HG02642 (cell line): Measurements from ENCODE around the gene ZNF749.

Source experiments
- ATAC-seq: cut with Tn5 transposase; IDR thresholded peaks from one replicate; pipeline ENCODE4 v1.9.1; 2021; ENCODE audit warnings: mild to moderate bottlenecking; ENCODE audit not compliant: unreplicated experiment, poor library complexity

Gene ZNF749

DNA sequence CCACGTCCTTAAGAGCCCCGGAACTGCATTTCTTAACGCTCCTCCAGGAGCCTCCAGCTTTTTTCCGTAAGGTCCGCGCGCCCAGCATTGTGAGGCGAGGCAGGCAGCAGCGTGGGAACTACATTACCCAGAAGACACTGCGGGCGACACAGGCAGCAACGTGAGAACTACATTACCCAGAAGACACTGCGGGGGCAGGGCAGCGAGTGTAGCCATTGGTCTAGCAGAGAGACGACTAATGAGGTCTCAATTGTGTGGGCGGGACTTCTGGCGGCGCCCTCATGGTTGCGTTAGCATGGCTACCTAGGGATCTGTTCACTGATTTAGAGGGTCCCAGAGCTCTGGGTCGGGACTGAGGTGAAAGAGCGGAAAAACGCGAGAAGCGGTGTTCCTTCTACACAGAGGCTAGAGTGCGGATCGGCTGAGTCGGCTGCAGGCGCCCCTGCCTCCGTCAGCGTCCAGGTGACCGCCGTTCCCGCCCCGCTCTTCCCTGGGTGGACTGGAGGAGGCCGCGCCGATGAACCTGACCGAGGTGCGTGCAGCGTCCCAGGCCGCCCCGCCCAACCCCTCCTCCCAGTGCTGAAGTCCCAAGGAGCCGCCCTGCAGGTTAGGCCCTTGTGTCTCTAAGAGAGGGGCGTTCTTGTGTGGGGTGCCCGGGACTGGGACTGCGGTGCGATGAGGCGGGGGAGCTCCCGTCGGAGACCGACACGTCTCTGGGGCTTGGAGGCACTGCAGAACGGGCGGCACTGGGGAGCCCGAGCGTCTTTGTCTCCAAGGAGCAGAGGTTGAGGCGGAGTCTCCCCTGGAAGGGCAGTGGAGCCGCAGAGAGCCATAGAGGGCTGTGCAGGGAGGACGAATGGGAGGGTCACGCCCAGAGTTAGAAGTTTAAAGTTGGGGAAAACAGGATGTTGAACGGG lies at the start of gene ZNF749:
Gene ZNF749 (plus strand): TSS at position 264 of the 917 bp plus-strand sequence. CDS start 254 bp downstream, at position 518.
- ATAC-seq: peak; percentile 97

DNA sequence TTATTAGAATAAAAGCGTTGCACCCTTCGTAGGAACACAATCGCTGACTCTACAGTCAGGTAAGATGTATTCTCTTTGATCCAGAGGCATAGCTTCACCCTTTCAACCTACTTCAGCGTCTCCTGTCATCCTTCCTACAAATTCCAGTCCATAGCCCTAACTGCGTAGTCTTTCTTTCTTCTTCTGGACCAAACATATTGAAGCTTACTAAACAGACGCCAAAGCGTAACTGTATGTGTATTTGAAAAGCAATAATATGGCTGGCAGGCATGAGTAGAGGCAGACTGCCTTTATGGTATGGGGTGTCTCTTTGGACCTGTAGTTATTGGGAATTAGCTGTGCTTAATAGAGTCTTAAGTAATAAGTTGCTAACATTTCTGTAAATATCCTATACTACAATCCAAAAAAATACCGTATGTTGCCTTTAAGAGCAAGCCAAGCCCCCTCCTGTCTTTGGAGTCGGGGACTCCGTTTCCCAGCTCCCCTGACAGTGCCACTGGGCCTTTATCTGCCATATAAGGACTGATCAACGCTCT lies 45.9 kb upstream of the ZNF749 start:
- no peak for ATAC-seq

DNA sequence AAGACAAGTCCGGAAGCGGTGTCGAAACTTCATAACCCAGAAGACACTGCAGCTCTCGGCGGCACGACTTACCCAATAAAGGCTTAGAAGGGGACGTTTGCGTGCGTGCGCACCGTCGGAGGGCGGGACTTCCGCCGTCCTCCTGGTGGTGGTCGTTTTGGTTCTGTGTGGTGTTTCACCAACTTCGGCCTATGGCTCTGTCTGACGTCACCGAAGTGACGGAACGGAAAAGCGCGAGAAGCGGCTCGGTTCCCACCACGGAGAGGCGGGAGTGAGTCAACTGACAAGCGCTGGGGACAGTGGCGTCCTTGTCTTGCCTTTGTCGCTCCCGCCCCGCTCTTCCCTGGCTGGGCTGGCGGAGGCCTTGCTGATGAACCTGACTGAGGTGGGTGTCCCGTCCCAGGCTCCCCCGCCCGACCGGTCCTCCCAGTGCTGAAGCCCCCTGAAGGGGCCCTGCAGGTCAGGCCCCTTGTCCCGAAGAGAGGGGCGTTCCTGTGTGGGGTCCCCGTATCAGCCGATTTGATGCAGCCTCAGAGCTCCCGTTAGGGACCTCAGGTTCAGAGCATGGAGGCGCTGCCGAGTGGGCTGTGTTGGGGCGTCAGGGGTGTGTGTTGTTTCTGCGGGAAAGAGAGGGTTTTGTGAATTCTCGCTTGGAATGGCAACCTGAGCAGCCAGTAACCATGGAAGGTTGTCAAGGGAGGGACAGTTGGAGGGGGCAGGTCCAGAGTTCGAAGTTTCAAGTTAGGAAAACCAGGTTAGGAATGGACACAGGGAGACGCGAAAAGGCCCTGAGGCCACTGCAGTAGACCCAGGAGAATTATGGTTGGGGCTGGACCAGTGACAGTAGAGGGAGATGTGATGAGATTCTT lies 45.2 kb upstream of the ZNF749 start, which contains the start of gene ZNF548:
Gene ZNF548 (plus strand): TSS at position 125 of the 869 bp plus-strand sequence. CDS start 246 bp downstream, at position 371.
- ATAC-seq: peak; percentile 98

DNA sequence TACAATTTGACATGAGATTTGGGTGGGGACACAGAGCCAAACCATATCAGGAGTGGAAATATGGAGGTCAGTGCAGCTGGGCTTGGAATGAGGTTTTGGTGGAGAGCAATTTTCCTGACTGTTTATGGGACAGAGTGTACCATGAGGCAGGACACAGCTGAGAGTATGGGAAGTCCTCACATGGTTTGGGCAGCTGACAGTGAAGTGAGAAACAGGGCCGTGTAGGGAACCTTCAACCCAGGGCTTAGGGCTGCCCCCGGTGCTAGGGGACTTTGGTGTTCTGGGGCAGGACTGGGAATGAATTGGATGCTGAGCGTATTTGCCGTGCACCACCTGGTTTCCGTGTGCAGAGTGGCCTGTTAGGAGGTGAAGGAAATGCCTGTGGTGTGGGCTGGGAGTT lies 39.4 kb upstream of the ZNF749 start:
- no peak for ATAC-seq

DNA sequence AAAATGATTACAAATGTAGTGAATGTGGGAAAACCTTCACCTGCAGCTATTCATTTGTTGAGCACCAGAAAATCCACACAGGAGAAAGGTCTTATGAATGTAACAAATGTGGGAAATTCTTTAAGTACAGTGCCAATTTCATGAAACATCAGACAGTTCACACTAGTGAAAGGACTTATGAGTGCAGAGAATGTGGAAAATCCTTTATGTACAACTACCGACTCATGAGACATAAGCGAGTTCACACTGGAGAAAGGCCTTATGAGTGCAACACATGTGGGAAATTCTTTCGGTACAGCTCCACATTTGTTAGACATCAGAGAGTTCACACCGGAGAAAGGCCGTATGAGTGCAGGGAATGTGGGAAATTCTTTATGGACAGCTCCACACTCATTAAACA lies 36.3 kb upstream of the ZNF749 start:
- ATAC-seq: no peak

DNA sequence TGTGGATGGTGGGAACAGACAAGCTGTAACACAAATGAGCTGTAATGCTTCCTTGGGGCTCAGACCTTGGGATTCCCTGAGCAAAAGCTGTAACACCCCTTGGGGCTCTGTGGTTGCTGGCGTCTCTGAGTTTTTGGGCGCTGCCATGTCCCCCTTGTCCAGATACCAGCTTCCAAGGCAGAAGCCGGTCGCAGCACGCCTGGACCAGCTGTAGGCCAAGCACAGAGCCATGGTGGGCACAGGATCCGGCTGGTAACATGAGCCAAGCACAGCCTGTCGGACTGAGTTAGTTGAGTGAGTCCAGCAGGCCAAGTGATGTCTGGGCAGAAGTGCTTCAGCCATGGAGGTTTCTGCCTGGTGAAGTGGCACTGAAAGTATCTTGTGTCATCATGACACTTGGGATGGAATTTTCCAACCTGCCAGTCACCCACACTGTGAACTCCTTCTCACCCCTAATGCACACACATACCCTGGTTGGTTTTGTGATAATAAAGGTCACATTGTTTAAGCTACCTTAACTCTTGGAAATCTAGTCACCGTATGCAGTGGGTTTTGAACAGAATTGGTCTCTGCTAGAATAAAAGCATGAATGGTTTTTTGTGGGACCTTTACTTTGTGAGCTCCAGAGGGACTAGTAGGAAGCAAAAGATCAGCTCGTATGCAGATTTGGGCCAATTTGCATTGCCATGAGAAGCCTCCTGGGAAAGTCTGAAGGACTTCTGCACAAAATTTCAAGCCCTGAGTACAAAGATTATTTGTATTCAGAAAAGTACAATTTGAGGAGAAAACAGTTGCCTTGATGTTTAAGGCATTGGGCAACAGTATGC lies 31.2 kb upstream of the ZNF749 start:
- ATAC-seq: no peak

DNA sequence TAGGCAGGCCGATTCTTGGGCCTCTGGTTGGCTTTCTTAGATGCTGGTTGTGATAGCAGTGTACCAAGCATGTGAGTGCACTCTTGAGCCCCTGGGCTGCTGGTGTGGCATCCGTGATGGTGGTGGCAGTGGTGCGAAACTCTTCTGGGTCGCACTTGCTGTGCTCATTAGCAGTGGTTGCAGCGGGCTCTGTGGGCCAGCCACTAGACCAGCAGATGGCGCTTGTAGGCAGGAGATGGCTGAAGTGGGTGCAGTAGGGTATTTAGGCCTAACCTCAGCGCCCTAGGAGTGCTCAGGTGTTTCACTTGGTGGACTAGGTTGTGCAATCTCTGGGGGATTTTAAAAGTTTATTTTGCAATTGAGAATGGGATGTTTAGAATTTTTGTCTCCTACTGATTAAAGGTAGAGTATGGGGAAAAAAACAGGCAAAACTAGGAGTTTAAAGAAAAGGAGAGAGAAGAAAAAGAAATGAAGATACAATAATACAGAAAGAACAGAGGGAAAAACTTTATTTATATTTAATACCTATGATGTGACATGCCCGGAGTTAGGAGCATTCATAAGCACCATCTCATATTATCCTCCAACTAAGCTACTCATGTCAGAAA lies 28.5 kb upstream of the ZNF749 start:
- ATAC-seq: no peak

DNA sequence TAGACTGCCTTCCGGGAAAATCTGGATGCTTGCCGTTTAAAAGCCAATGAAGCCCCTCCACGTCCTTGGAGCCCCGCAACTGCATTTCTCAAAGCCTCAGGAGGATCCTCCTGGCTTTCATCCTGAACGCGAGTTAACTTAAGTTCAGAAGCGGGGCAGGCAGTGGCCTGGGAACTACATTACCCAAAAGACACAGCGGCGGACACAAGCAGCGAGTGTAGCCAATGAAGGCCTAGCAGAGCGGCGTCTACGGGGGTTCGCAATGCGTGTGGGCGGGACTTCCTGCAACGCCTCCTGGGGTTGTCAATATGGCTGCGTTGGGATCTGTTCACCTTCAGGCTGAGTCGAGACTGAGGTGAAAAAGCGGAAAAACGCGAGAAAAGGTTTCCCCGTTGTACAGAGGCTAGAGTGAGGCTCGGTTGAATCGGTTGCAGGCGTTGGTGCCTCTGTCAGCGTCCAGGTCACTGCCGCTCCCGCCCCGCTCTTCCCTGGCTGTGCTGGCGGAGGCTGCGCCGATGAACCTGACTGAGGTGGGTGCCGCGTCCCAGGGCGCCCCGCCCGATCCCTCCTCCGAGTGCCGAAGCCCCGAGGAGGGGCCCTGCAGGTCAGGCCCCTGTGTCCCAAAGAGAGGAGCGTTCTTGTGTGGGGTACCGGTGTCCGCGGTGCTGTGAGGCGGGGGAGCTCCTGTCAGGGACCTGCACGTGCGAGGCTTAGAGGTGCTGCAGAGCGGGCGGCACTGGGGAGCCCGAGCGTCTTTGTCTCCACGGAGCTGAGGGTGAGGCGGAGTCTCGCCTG lies 24.1 kb upstream of the ZNF749 start, which contains the start of gene ZNF17:
Gene ZNF17 (plus strand): TSS at position 285 of the 795 bp plus-strand sequence. CDS start 2,455 bp downstream, outside the sequence.
- peak; percentile 99 for ATAC-seq

DNA sequence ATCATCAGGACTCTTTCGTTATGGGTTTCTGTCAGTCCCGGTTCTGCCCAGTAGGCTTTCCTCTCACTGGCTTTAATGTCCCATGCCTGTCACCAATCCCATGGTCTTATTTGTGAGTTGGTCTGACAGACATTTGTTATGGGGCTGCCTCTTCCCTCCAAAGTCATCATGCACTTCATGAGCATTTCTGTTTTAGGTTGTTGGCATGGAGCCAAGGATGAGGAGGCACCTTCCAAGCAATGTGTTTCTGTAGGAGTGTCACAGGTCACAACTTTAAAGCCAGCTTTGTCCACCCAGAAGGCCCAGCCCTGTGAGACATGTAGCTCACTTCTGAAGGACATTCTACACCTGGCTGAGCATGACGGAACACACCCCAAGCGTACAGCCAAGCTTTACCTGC lies 15.7 kb upstream of the ZNF749 start:
- no peak for ATAC-seq

DNA sequence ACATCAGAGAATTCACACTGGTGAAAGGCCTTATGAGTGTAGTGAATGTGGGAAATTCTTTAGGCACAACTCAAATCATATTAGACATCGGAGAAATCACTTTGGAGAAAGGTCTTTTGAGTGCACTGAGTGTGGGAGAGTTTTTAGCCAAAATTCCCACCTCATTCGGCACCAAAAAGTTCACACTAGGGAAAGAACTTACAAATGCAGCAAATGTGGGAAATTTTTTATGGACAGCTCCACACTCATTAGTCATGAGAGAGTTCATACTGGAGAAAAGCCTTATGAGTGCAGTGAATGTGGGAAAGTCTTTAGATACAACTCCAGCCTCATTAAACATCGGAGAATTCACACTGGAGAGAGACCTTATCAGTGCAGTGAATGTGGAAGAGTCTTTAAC lies 14.1 kb upstream of the ZNF749 start:
- ATAC-seq: no peak

DNA sequence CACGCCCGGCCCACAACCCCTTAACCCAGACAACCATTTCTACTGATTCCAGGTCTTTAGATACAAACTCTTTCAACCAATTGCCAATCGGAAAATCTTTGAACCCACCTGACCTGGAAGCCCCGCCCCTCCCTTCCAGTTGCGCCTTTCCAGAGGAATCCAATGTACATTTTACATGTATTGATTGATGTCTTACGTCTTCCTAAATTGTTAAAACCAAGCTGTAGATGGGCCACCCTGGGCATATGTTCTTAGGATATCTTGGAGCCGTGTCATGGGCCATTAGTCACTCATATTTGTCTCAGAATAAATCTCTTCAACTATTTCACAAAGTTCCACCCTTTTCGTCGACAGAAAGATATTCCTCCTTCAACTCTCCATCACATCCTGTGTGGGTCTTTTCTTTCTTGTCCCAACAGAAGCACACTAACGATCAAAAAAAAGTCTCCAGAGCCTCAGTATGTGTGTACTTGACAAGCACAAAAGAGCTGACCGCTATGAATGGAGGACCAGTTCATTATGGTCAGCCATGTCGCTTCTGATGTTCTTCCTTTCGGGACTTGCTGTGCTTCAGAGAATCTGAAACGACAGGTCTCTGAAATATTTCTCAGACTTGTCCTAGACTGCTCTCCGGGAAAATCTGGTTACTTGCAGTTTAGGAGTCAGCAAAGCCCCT lies 601 bp upstream of the ZNF749 start:
- peak; percentile 15 for ATAC-seq

DNA sequence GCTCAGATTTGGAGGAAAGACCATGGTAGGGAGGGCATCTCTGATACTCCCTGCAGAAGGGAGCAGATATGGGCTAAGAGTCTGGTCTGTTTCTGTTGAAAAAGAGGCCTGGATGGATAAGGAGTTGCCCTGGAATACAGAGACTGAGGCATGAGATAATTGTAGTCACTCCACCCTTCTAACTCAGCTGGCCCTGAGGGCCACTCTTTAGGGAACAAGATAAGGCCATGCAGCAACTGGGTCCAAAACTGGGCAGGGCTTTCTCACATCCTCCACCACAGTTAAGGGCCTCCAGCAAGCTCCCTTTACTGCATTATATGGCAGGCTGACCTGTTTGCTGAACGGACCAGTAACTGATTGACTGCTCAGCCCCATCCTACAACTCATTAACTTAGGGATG lies 1.3 kb downstream of the ZNF749 start:
- no peak for ATAC-seq

DNA sequence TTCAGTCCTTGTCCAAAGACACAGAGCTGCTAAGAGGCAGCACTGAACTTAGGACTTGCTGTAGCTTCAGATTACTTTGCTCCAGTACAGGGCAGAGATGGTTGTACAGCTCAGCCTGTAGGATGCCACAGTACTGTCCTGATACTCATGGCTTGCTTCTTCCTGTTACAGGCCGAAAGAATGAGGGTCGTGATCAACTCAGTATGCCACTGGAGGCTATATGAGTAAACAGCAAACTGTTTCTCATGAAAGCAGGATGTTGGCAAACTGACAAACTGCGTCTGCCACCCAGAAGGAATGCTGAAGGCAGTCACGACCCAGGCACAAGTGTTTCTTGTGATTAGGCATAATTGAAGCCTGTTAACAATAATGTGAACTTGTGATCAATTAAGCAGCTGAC lies 2.8 kb downstream of the ZNF749 start:
- no peak for ATAC-seq

DNA sequence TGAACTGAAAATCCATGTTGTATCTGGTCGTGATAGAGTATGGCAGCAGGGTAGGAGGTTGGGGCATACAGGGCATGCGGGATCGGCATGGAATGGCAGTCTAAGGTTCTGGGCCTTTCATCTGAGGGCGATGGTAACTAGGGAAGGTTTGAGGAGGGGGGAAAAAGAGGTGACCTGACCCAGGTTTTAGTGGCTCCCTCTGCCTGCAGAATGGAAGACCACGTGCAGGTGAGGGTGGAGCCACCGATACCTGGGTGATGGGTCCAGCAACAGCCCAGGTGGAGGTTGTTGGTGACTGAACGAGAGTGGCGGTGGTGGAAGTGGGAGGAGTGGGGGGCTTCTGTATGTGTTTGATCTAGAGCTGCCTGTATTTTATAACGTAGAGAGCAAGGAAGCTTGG lies 3.8 kb downstream of the ZNF749 start:
- ATAC-seq: no peak

DNA sequence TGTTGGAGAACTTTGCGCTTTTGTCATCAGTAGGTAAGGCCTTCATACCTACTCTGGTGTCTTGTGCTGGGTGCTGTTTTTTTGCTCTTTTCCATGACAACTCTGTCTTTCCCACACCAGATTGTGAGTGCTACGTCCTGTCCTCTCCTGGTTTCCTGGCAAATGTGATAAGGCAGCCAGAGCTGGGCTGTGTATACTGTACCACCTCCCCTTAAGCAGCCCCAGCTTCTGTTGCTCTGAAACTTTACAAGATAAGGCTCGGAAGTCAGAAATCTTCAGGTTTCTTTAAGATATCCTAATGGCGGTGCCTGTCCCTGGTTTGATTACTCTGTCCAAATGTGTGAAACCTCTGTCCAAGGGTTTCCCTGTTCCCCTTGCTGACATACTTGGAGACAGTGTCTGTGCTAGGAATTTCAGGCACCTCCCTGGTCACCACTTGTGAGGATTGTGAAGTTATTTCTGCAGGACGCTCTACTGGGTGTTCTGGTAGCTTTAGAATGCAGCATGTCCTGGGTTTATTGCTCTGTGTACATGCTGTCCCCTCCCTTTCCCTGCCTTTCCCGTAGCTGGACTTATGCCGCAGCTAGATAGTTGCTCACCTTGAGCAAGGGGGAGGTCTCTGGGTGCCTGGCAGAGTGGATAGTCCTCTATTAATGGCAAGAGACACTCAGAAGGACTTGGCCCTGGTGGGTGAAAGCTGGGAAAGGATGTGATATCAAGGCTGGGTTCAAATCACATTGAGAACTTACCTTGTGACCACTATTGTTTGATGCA lies 7.0 kb downstream of the ZNF749 start:
- no peak for ATAC-seq

DNA sequence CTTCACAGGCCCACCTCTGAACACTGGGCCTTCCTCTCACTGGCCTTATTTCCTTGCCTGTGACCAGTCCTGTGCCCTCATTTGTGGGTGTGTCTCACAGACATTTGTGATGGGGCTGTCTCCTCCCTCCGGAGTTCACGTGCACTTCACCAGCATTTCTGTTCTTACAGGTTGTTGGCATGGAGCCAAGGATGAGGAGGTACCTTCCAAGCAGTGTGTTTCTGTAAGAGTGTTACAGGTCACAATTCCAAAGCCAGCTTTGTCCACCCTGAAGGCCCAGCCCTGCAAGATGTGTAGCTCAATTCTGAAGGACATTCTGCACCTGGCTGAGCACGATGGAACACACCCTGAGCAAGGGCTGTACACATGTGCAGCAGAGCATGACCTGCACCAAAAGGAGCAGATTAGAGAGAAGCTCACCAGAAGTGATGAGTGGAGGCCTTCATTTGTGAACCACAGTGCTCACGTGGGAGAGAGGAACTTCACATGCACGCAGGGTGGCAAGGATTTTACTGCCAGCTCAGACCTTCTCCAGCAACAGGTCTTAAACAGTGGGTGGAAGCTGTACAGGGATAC lies 8.1 kb downstream of the ZNF749 start:
- no peak for ATAC-seq

DNA sequence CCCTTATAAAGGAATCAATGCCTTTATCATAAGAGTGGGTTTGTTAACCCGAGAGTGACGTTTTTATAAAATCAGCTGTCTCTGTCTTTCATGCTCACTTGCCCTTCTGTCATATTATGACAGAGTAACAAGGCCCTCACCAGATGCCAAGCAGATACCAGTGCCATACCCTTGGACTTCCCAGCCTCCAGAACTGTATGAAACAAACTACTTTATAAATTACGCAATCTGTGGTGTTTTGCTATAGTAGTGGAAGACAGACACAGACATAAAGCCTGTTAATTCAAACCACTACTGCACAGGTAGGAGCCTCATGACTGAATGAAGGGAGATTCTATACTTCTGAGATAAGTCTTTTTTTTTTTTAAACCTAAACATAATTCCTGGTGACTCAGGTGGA lies 17.2 kb downstream of the ZNF749 start:
- no peak for ATAC-seq
